Neural cell (in vitro differentiated cells): ENCODE data around the gene OTOG. TPM values are rescaled to one million over a fixed set of nuclear protein-coding genes. Genes with fewer than 3 reads are reported as not detected.

Source experiments
- H2AFZ ChIP-seq: fragments of 200-600, 300-800 bp; sonication (generic), shearing (Covaris generic); 2 replicates; pipeline ENCODE4 v1.6.0; 2014; ENCODE audit warnings: low read depth, mild to moderate bottlenecking, antibody characterized with exemption, low read length, moderate library complexity
- H3F3A ChIP-seq: fragments of 200-600 bp; shearing (Covaris generic); 2 replicates; pipeline ENCODE4 v1.6.1; 2016; ENCODE audit warnings: mild to moderate bottlenecking, moderate library complexity, mixed read lengths, antibody characterized with exemption, low read length; ENCODE audit not compliant: insufficient read depth, poor library complexity, severe bottlenecking
- H3K27ac ChIP-seq: fragments of 200-600, 300-800 bp; sonication (generic), shearing (Covaris generic); 2 replicates; pipeline ENCODE4 v1.5.1; 2014; ENCODE audit warnings: mild to moderate bottlenecking, low read length, moderate library complexity
- H3K27me3 ChIP-seq: fragments of 300-800, 200-600 bp; sonication (generic), shearing (Covaris generic); 2 replicates; pipeline ENCODE4 v1.6.0; 2014; ENCODE audit warnings: mild to moderate bottlenecking, low read depth, low read length, moderate library complexity; ENCODE audit not compliant: insufficient read depth
- H3K36me3 ChIP-seq: fragments of 300-800, 200-600 bp; sonication (generic), shearing (Covaris generic); 2 replicates; pipeline ENCODE4 v1.5.1; 2014; ENCODE audit warnings: mild to moderate bottlenecking, antibody characterized with exemption, low read length, moderate library complexity; ENCODE audit not compliant: insufficient read depth
- H3K4me2 ChIP-seq: fragments of 300-800, 200-600 bp; sonication (generic), shearing (Covaris generic); 2 replicates; pipeline ENCODE4 v1.6.0; 2014; ENCODE audit warnings: mild to moderate bottlenecking, low read length
- H3K4me3 ChIP-seq: fragments of 300-800, 200-600 bp; sonication (generic), shearing (Covaris generic); 2 replicates; pipeline ENCODE4 v1.5.1; 2014; ENCODE audit warnings: mild to moderate bottlenecking, low read length, moderate library complexity
- H3K79me2 ChIP-seq: fragments of 200-600 bp; shearing (Covaris generic); replicated peaks from 2 replicates; pipeline ENCODE4 v1.6.0; 2014; ENCODE audit warnings: mild to moderate bottlenecking, low read length, moderate library complexity; ENCODE audit not compliant: insufficient read depth
- H3K9ac ChIP-seq: fragments of 300-800, 200-600 bp; sonication (generic), shearing (Covaris generic); 2 replicates; pipeline ENCODE4 v1.6.1; 2016; ENCODE audit warnings: mild to moderate bottlenecking, low read length, mixed read lengths
- H3K9me2 ChIP-seq: fragments of 200-600 bp; shearing (Covaris generic); 2 replicates; pipeline ENCODE4 v1.6.1; 2016; ENCODE audit warnings: mild to moderate bottlenecking, low read length, mixed read lengths; ENCODE audit not compliant: insufficient read depth
- H3K9me3 ChIP-seq: fragments of 200-600, 300-800 bp; sonication (generic), shearing (Covaris generic); 2 replicates; pipeline ENCODE4 v1.6.1; 2016; ENCODE audit warnings: mild to moderate bottlenecking, mixed run types, low read length, moderate library complexity, mixed read lengths
- H4K20me1 ChIP-seq: fragments of 200-600 bp; shearing (Covaris generic); 2 replicates; pipeline ENCODE4 v1.6.1; 2016; ENCODE audit warnings: mild to moderate bottlenecking, mixed run types; ENCODE audit not compliant: insufficient read depth
- CTCF ChIP-seq: fragments of 450-650 bp; IDR thresholded peaks from 2 replicates; pipeline ENCODE4 v1.5.1; 2014; ENCODE audit warnings: antibody characterized with exemption, mild to moderate bottlenecking, moderate library complexity; ENCODE audit not compliant: poor library complexity, severe bottlenecking
- EP300 ChIP-seq: fragments of 450-650 bp; conservative IDR thresholded peaks from 2 replicates; pipeline ENCODE4 v1.6.1; 2014; ENCODE audit warnings: antibody characterized with exemption, mild to moderate bottlenecking, moderate library complexity; ENCODE audit not compliant: poor library complexity, severe bottlenecking
- EZH2 ChIP-seq: fragments of 200-600, 300-800 bp; shearing (Covaris generic), sonication (generic); IDR thresholded peaks from 2 replicates; pipeline ENCODE4 v1.6.1; 2014; ENCODE audit warnings: antibody characterized with exemption, low read length, borderline replicate concordance, mild to moderate bottlenecking; ENCODE audit not compliant: insufficient read depth, poor library complexity, severe bottlenecking
- MXI1 ChIP-seq: fragments of 450-650 bp; conservative IDR thresholded peaks from 2 replicates; pipeline ENCODE4 v1.6.1; 2014; ENCODE audit warnings: antibody characterized with exemption, mild to moderate bottlenecking; ENCODE audit not compliant: poor library complexity, severe bottlenecking
- POLR2AphosphoS5 ChIP-seq: IDR thresholded peaks from 2 replicates; pipeline ENCODE4 v1.6.1; 2012
- RAD21 ChIP-seq: fragments of 450-650 bp; conservative IDR thresholded peaks from 2 replicates; pipeline ENCODE4 v1.6.1; 2014; ENCODE audit warnings: antibody characterized with exemption, mild to moderate bottlenecking, moderate library complexity
- SMC3 ChIP-seq: fragments of 450-650 bp; conservative IDR thresholded peaks from 2 replicates; pipeline ENCODE4 v1.6.1; 2014; ENCODE audit warnings: antibody characterized with exemption, mild to moderate bottlenecking, moderate library complexity; ENCODE audit not compliant: poor library complexity
- TAF1 ChIP-seq: IDR thresholded peaks from 2 replicates; pipeline ENCODE4 v1.6.1; 2012; ENCODE audit warnings: low read depth
- polyA plus RNA-seq: library from polyadenylated mRNA; depleted of rRNA; stranded (reverse); fragments of >200 nt; gene quantifications from 2 replicates; pipeline ENCODE4 v1.2.3, GENCODE V29; 2014
- TF ChIP-seq, protein P1 (sequence below): IDR thresholded peaks from 2 replicates; pipeline ENCODE4 v1.6.1; 2012; ENCODE audit warnings: borderline replicate concordance

Gene OTOG
- polyA plus RNA-seq, 1 donor from 2014 or later, result not detected

GRCh38 chr11:17643506-17644405, 96.7 kb downstream of the OTOG start:
- Histone ChIP-seq H3K36me3 (no peaks in the 10 kb centered on the region), H2AFZ (no peak overlapping the region), H3K27ac (no peak overlapping the region), H3K4me3 (no peak overlapping the region), H4K20me1 (no peaks in the 10 kb centered on the region), H3F3A (no peaks in the 10 kb centered on the region), H3K27me3 (no peaks in the 10 kb centered on the region), H3K9ac (no peak overlapping the region), H3K4me2 (no peak overlapping the region), H3K79me2 (no peaks in the 10 kb centered on the region), H3K9me3 (no peaks in the 10 kb centered on the region), H3K9me2 (no peaks in the 10 kb centered on the region)
- TF ChIP-seq CTCF, result no peak

DNA sequence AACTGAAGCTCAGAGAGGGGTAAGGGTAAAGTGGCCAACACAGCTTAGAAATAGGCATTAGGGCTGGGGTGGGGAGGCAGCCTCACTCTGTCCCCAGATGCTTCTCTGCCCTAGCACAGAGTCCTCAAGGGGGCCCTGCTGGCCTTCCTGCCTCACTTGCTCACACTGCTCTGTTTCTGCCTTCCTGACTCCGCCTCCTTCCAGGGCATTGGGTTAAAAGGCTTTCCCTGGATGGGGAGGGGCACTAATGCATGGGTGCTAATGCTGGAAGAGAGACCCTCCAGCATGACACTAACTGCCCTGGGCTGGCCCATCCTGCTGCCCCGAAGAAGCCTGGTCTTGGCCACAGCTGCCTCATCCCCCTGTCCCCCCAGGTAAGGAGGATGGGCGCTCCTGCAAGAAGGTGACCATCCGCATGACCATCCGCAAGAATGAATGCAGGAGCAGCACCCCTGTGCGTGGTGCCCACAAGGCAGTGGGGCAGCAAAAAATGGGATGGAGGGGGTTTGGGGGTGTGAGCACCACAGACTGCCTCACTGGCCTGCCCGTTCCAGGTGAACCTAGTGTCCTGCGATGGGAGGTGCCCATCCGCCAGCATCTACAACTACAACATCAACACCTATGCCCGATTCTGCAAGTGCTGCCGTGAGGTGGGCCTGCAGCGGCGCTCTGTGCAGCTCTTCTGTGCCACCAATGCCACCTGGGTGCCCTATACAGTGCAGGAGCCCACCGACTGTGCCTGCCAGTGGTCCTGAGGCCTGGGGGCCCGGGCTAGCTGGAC, 98.3 kb downstream of the OTOG start:
- no peak overlapping the region for H3K4me3 ChIP-seq
- H3K27ac ChIP-seq, result no peak overlapping the region
- TF ChIP-seq EZH2 (no peak), RAD21 (no peak), POLR2AphosphoS5 (no peak), TAF1 (no peak), MXI1 (no peak), EP300 (no peak), SMC3 (no peak), CTCF (no peak)
- TF ChIP-seq, protein P1, sequence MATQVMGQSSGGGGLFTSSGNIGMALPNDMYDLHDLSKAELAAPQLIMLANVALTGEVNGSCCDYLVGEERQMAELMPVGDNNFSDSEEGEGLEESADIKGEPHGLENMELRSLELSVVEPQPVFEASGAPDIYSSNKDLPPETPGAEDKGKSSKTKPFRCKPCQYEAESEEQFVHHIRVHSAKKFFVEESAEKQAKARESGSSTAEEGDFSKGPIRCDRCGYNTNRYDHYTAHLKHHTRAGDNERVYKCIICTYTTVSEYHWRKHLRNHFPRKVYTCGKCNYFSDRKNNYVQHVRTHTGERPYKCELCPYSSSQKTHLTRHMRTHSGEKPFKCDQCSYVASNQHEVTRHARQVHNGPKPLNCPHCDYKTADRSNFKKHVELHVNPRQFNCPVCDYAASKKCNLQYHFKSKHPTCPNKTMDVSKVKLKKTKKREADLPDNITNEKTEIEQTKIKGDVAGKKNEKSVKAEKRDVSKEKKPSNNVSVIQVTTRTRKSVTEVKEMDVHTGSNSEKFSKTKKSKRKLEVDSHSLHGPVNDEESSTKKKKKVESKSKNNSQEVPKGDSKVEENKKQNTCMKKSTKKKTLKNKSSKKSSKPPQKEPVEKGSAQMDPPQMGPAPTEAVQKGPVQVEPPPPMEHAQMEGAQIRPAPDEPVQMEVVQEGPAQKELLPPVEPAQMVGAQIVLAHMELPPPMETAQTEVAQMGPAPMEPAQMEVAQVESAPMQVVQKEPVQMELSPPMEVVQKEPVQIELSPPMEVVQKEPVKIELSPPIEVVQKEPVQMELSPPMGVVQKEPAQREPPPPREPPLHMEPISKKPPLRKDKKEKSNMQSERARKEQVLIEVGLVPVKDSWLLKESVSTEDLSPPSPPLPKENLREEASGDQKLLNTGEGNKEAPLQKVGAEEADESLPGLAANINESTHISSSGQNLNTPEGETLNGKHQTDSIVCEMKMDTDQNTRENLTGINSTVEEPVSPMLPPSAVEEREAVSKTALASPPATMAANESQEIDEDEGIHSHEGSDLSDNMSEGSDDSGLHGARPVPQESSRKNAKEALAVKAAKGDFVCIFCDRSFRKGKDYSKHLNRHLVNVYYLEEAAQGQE, result no peak
- no peaks in the 10 kb centered on the region for H3K36me3 ChIP-seq
- no peaks in the 10 kb centered on the region for H3K79me2 ChIP-seq
- H3F3A ChIP-seq, result no peaks in the 10 kb centered on the region
- no peak overlapping the region for H3K9ac ChIP-seq
- H3K4me2 ChIP-seq, result no peak overlapping the region
- no peaks in the 10 kb centered on the region for H4K20me1 ChIP-seq
- H3K27me3 ChIP-seq, result no peaks in the 10 kb centered on the region
- no peaks in the 10 kb centered on the region for H3K9me3 ChIP-seq
- H3K9me2 ChIP-seq, result no peaks in the 10 kb centered on the region
- no peak overlapping the region for H2AFZ ChIP-seq
